Fibroblast of skin of right quadriceps (primary cell): Measurements from ENCODE around the gene CLCN4.

Source experiments
- DNase-seq: peaks from one replicate; pipeline ENCODE4 v3.0.0-alpha.2; 2013

The CLCN4 gene

GRCh38 chrX:10246846-10247245 is 90.1 kb downstream of the CLCN4 start:
- DNase-seq = no peak

- no peak for DNase-seq
These were observed 98.0 kb downstream of the CLCN4 start for GRCh38 chrX:10254739-10255138.

GRCh38 chrX:10259716-10260115 is 102.9 kb downstream of the CLCN4 start:
- peak; percentile 55 for DNase-seq

- no peak for DNase-seq
These were observed 109.0 kb downstream of the CLCN4 start for GRCh38 chrX:10265775-10266174.

GRCh38 chrX:10278716-10279115 is 121.9 kb downstream of the CLCN4 start:
- DNase-seq = no peak

GRCh38 chrX:10280071-10280470 is 123.3 kb downstream of the CLCN4 start:
- DNase-seq = no peak

GRCh38 chrX:10282490-10282889 is 125.7 kb downstream of the CLCN4 start:
- no peak for DNase-seq

GRCh38 chrX:10286195-10286594 is 129.4 kb downstream of the CLCN4 start:
- DNase-seq = no peak
